Measurements from ENCODE around the gene TRAF3IP1.

DNA sequence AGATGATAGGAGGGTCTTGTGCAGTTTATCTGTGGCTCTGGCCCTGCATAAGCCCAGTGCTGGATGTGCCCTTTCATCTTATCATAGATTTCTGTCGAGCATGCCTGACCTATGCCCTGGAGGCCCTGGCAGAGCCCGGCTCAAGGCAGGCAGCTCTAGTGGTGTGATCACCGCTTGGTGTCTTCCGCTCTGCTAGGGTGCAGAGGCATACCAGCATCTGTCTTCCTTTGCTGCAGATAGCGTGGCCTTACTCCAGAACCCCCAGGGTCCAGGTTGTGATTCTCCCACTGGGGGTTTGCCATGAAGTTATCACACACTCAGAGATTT is 13.7 kb upstream of the TRAF3IP1 start:
- TF ChIP-seq, protein P1, sequence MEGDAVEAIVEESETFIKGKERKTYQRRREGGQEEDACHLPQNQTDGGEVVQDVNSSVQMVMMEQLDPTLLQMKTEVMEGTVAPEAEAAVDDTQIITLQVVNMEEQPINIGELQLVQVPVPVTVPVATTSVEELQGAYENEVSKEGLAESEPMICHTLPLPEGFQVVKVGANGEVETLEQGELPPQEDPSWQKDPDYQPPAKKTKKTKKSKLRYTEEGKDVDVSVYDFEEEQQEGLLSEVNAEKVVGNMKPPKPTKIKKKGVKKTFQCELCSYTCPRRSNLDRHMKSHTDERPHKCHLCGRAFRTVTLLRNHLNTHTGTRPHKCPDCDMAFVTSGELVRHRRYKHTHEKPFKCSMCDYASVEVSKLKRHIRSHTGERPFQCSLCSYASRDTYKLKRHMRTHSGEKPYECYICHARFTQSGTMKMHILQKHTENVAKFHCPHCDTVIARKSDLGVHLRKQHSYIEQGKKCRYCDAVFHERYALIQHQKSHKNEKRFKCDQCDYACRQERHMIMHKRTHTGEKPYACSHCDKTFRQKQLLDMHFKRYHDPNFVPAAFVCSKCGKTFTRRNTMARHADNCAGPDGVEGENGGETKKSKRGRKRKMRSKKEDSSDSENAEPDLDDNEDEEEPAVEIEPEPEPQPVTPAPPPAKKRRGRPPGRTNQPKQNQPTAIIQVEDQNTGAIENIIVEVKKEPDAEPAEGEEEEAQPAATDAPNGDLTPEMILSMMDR (IDR thresholded peaks at IDR 0.05 in 8 of 11, conservative IDR thresholded peaks at IDR 0.05 in 3 of 11) = no peak
- no peak for TF ChIP-seq POLR2AphosphoS5 (IDR thresholded peaks at IDR 0.05)

Data from spleen (tissue), 7 donors.